GM19372 (cell line): ENCODE results near the gene GSG1L2.

ENCODE experiments used
- ATAC-seq: cut with Tn5 transposase; IDR thresholded peaks from one replicate; pipeline ENCODE4 v1.9.1; 2021; ENCODE audit warnings: mild to moderate bottlenecking, low read depth, moderate library complexity; ENCODE audit not compliant: unreplicated experiment

Gene GSG1L2

DNA sequence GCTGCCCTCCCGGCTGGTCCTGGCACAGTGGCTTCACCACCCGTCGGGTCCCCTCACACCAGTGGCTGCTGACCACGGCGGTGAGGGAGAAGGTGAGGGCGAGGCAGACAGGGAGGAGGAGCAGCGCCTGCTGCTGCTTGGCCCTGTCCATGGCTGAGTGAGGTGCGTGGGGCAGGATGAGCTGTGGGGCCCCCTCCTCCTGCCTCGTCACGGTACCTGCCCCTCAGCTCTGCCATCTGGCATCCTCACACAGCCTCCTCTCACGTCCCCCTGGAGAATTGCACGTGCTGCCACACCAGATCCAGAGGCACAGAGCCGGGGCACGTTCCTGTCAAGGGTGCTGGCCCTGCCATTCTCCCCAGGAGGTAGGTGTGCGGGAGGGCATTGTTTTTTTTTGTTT is at the start of gene GSG1L2:
TSS of gene GSG1L2 (minus strand) at position 159 of the 400 bp plus-strand sequence. CDS start at position 151, 8 bp downstream.
- no peak for ATAC-seq

DNA sequence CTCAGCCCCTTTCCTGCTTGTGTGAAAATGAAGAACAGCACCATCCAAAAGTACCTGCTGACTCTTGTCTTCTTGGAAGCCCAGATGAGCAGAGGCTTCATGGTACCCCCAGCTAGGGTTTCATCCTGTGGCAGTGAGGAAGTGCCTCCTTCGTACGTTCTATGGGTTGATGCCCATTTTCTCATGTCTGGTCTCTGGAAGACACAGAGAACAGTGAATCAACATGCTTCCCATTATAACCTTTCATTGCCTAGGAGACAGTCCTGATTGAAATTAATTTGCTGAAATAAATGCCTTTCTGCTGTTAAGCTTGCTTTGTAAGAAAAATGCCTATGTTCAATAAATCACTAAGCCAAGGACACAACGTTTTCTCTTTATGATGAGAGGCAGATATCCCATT is 46.7 kb upstream of the GSG1L2 start:
- no peak for ATAC-seq

DNA sequence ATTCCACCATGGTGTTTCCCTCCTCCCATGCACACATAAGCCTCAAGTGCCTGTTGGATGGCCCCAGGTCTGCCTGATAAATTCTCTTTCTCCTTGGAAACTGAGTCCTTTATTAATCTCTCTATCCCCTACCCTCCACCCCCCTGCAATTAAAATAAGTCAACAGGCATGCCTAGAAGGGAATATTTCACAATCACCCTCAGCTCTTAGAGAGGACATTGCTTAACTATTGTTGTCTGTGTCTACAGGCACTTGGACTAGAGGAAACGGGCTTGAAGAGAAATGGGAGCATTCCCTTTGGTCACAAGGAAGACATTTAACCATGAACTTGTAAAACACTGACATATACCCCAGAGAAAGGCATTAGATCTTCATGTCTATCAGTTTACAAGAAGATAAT is 43.7 kb upstream of the GSG1L2 start:
- no peak for ATAC-seq

DNA sequence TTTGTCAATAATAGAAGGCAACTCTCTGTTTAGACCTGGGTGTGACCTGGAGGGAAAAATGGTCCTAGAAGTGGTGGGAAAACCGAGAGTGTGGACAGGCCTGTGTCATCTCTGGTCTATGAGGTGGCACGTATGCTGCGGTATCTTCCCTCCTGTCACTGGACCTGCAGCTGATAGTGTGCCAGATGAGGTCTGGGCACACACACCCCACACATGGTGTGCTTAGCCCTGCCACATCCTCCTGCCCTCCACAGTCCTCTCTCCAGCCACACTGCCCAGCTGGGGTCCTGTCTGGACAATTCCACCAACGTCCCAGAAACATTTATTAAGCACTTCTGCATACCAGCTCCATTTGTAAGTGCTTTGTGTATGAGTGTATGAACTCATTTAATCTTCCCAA is 41.1 kb upstream of the GSG1L2 start:
- ATAC-seq, result no peak

DNA sequence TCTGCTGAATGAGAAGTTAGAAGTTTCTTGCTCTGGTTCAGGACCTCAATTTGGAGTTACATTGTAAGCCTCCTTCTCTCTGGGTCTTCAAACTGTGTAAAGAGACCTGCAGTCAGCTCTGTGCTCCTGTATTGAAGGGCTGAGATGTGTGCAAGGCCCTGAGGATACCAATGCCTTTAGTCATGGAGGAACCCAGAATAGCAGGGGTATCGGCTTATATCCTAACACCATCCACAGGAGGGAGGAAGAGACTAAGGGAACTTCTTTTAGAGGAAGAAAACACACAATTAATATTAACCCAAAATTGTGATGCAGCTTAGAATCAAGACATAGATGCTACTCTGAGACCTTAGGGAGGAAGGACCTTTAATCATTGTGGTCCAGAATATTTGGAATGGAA is 40.3 kb upstream of the GSG1L2 start:
- ATAC-seq, result no peak

DNA sequence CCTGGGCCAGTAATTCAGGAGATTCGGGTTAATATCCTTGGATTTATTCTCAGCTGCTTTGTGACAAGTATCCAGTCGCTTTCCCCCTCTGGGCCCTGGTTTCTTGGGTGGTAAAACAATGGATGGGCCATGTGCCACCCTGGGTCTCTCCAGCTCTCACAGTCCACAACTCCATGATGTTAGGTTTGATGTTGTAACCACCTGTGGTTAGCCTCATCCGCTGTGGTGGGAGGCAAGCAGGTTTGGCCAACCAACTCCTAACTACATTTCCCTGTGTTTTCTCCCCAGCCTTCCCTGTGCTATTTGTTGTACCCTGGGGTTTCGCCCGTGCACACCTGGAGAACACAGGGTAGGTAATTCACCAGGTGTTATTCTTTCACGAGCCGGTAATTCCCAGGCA is 39.0 kb upstream of the GSG1L2 start:
- no peak for ATAC-seq

DNA sequence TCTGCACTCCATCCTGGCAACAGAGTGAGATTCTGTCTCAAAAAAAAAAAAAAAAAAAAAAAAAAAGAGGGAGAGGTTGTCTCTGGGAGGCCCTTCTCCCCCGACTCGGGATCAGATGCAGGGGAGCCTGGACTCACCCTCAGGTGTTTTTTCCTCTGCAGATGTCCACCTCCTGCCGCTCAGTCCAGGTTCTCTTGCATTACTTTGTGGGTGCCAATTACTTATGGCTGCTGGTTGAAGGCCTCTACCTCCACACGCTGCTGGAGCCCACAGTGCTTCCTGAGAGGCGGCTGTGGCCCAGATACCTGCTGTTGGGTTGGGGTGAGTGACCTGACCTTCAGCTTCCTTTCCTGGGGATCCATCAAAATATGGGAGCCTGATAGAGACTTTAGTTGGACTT is 37.9 kb upstream of the GSG1L2 start:
- no peak for ATAC-seq

DNA sequence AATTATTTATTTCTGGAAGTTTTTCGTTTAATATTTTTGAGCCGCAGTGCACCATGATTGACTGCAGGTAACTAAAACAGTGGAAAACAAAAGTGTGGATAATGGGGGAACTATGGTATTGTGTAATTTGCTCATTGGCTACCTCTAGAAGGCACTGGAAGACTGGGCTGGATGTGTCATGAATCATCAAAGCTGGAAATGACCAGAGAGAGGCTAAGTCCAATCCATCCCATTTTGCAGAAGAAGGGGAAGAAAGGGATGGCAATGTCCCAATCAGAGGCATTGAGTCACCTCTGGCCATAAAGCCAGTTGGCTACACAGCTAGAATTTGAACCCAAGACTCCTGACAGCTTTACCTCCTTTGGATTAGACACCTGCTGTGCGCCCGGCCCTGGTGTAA is 33.2 kb upstream of the GSG1L2 start:
- no peak for ATAC-seq

DNA sequence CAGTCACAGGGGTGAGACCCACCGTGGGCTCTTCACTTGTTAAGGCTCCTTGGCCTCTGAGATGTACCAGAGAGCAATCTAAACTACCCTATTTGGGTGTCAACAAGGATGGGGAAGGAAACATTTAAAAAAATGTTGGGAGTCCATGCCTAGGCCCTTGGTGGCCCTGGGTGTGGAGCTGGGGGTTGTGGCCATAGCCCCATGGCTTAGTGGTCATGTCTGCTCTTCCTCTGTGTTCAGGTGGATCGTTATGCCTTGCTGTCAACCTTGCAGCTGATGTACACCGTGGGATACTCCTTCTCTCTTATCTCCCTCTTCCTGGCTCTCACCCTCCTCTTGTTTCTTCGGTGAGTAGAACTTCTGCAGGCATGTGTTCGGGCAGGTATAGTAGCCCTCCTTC is 32.4 kb upstream of the GSG1L2 start:
- no peak for ATAC-seq

DNA sequence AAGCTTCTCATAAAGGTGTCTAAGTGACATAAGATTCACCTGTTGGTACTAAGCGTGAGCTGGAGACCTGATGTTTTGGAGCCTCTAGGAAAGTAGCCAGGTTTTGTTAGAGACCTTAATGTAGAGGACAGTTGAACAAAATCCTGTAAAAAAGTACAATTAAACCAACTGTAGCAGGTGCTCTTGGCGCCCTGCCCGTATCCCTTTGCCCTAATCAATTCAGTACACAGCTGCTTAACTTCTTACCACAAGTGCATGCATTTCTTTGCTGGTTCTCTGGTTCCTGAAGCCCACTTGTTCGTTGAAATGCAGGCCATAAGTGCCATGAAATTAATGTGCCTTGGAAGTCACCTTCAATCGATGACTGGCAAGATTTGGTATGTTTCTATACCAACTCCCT is 28.3 kb upstream of the GSG1L2 start:
- no peak for ATAC-seq

DNA sequence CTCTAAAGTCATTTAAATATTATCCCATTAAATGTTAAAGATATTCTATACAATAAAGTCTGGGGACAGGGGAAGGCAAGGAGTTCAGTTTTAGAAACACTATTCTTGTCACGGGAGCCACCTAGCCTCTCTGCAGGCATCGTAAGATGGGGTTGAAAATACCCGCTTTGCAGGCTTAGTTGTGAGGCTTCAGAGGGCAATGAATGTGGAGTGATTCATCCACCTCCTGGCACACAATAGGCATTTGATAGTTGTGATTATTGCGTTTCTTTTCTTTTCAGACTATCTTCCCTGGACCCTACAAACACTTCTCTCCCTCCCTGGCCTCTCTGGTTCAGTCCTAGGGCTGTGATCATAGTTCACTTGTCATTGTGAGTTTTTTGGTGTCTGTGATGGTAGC is 23.4 kb upstream of the GSG1L2 start:
- no peak for ATAC-seq

DNA sequence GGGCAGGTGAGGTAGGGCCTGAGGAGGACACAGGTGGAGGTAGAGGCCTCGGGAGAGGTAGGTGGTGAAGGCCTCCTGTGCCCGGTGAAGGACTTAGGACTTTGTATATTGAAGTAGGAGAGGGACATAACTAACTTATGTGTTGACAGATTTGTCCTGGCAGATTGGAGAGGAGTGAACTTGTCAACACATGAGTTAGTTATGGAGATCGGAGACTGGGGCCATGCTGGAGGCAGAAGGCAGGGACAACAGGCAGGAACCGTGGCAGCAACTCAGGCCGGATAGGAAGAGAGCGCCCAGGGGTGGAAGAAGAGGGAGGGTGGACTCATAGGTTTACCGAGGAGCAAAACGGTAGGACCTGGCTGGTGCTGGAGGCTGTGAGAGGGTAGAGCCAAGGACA is 22.3 kb upstream of the GSG1L2 start:
- ATAC-seq, result no peak

DNA sequence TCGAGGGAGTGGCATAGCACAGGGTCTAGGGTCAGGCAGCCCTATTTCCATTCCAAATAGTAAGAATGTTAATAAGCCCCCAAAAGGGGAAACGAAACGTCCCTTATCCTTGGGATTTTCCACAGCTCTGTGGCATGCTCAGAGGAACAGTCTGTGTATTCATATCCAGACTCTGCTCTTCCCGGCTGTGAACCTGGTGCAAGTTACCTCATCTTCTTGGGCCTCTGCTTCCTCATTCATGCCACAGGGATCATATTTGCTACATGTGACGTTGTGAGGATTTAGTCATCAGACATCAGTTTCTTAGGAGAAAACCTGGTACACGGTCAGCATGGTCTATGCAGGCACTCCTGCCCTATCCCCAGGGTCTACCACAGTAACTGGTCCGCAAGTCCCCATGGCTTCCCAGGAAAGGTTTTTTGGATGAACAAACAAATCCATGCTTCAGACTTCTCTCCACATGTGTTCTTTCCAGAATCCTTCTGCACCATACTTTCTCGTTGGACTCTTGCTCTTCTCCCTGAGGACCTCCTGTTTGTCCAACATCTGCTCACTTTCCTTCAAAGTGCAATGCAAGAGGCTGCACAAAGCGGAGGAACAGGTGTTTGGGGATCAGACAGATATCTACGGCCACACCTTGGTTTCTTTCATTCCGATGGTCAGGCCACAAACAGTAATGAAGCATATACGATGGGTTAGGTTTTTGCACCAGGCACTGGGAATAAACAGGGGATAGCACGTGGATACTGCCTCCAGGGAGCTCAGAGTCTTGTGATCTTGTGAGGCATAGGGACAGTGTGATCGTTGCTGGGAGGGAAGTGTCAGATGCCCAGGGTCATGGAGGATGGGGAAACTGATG is 21.5 kb upstream of the GSG1L2 start:
- ATAC-seq, result no peak

DNA sequence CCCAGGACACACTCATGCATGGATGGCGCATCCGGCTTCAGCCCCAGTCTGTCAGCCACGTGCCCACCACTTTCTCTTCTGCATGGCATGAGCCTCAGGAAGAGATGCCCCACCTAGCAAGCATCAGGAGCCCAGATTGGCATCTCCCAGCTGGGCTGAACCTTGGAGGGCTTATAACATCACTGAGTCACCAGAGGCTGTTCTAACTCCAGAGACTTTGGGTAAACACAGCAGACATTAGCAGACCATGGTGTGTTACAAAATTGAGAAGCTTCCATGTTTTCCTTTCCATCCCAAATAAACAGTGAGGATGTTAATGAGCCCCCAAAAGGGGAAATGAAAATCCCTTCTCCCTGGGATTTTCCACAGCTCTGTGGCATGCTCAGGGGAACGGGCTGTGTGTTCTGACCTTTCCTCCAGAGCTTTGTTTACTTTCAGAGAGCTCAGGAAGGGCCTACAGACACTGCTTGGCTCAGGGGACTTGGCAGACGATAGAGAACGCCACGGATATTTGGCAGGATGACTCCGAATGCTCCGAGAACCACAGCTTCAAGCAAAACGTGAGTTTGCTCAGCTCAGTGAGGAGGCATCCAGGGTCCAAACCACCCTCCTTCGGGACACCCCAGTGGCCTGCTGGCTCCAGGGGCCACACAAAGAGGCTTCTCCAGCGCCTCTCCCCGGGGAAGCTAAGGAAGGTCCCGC is 20.3 kb upstream of the GSG1L2 start:
- ATAC-seq, result no peak

DNA sequence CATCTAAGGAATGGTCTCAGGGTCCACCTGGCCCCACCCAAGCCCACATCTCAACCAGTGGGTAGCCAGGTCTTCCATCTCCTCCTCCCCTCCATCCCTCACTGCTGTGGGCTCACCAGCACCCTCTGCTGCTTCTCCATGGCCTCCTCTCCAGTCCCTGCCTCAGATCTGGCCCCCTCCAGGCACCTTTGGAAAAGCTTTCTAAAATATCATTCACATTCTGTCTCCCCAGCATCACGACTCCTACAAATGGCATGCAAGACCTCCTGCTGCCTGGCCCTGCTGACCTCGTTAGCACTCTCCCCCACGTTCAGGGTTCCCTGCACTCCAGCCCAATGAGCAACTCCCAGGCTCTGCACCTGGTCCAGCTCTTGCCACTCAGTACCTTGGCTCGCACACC is 17.6 kb upstream of the GSG1L2 start:
- ATAC-seq, result no peak

DNA sequence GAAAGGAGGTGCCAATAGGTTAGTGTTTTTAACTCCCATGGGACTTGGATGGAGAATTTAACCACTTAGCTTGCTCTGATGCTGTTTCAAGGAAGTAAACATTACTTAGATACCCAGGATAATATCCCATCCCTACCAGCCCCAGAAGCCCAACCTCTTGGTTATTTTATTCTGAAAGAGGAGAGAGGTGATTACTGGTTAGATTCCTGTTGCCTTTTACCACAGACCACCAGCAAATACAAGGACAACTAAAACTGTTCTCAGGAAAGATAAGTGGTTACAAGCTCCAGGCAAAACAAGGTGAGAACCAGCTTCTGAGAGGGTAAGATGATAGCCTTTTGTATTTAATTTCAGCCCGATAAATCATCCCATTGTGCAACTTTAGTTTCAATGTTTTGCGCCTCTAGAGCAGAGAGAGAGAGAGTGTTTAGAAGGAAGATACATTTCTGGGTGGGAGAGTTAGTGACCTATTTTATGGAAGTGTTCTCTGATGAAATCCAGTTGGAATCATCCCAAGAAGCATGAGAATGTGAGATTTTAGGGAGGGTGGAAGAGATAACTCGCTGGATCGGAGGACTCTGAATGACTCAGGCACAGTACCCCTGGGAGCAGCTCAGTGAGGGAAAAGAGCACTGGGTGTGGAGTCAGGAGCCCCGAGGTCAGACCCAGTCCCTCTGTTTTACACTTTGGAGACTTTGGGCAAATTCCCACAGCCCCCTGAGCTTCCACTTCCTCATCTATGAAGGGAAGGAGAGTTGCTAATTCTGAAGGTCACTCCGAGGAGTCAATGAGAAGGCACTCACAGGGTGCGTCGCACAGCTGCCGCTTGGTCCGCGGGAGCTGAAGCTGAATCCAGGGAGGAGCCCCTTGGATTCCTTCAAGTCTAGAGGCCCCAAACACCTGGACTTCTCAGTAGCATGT is 15.9 kb upstream of the GSG1L2 start:
- ATAC-seq, result no peak

DNA sequence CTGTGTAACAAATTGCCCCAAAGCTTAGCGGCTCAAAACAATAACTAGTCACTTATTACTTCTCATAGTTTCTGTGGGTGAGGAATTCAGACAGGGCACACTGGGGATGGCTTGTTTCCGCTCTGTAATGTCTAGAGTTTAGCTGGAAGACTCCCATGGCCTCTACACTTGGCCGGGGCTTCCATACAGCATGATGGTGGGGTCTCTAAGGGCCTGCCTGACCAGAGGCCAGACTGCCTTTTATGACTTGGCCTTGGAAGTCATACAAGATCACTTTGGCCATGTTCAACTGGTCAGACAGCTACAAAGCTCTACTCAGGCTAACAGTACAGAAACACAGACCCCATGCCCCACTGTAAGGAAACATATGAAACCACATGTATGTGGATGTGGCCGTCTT is 12.0 kb upstream of the GSG1L2 start:
- no peak for ATAC-seq

DNA sequence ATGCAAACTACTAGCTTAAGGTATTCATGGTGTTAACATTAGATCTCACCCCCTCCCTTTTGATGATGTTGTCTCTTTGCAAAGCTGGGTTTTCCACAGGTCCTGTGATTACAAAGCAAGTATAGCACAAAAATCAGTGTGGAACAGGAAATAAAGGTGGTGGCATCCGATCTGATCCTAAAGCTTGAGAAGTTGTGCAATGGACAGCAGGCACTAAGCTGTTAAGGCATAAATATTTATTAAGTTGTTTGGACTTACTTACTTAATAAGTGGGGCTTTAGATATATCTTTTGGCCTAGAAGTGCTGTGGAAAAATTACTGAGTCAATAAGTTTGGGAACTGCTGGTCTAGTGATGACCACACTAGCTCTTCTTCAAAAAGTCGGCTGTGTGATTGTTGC is 8.8 kb upstream of the GSG1L2 start:
- ATAC-seq, result no peak

DNA sequence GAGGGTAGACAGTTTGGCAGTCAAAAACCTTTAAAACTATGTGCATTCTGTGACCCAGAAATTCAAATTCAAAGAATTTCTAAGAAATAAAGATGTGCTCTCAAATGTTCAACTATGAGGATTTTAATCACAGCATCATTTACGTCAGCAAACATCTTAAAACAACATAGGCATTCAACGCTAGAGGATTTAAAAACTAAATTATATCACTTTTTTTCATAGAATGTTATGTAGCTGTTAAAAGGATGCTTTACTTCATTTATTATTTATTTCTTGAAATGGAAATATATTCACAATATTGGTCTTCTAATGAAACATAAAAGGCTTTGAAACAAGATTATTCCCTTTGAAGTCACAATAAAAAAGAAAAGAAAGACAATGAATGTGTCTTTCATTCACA is 7.5 kb upstream of the GSG1L2 start:
- no peak for ATAC-seq

DNA sequence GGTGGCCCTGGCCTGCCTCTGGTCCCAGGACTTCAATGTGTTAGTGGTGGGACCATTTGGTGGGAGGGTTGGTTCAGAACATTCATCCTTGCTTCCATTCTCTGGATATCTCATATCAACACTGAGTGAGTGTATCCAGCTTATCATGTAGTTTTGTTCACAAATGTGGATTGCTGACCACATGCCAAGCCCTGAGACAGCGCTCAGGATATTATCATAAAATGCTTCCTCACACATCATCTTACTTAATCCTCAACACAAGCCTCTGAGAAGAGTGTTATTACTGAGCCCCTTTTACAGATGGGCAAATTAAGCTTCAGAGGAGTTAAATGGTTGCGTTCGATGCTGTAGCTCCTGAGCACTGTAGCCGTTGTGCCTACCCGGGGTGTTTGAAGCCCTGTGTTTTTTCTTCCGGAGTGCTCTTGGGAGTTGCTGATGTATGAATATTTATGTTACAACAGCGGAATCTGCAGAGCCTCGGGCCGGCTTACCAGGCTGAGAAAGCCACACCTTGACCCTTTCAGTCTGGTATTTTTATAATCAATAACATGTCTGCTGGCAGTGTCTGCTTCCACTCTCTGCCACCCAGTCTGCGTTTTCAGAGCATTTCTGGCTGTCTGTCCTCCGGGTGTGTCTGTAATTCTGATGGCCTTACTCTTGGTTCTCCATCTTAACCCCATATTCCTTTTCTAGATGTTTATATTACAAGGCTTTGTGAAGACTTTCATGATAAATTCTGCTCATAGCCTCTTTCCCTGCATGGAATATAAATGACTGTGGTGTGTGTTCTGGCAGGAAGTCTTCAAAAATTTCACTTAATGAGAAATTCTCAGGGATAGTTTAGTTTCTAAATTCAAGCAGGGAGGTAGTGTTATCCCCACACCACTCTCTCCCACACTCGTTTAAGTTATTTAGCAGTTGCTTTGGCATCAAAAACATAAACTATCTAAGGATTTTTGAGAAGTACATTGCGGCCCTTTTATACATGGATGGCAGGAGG is 6.7 kb upstream of the GSG1L2 start:
- no peak for ATAC-seq
